Gastroesophageal sphincter (tissue), 3 donors: ENCODE data around the gene NALF2.

ENCODE experiments used
- CTCF ChIP-seq, 4 experiments: fragments of 200-600 bp in 2 of 4; fragments of 450-650 bp in 2 of 4; sonication (generic) in 1 of 4; IDR thresholded peaks; one replicate each; pipeline ENCODE4 v1.5.1; 2017 to 2019; ENCODE audit warnings: antibody characterized with exemption in 4 of 4, mild to moderate bottlenecking in 2 of 4, moderate library complexity in 2 of 4
- POLR2A ChIP-seq, 2 donors: fragments of 450-650 bp; IDR thresholded peaks; one replicate each; pipeline ENCODE4 v1.6.1; 2017; ENCODE audit warnings: antibody characterized with exemption in 2 of 2, mild to moderate bottlenecking in 2 of 2, moderate library complexity in 1 of 2
- POLR2AphosphoS5 ChIP-seq: sonication (generic); formaldehyde crosslinking; IDR thresholded peaks from one replicate; pipeline ENCODE4 v1.6.1; 2017; ENCODE audit warnings: antibody characterized with exemption

GRCh38 chrX:69522052-69522451, 17.9 kb downstream of the NALF2 start:
- TF ChIP-seq POLR2A (IDR thresholded peaks at IDR 0.05) (no peak), CTCF (IDR thresholded peaks at IDR 0.05) (no peak), POLR2AphosphoS5 (no peak)
